ENCODE measurements around the gene LUC7L2. TPM values are rescaled to one million over a fixed set of nuclear protein-coding genes. Genes with fewer than 3 reads are reported as not detected.
"Not testable (repeated sequence)": the region's sequence is repeated elsewhere in the genome, so short reads cannot be mapped to it uniquely, and the experiment has no call there.

The LUC7L2 gene
- total RNA-seq, 1 donor from 2014 or later = 111 TPM

GRCh38 chr7:139351027-139351426, 8.7 kb upstream of the LUC7L2 start:
- Mint-ChIP-seq H3K36me3 (peaks cover 35% of the 10 kb centered on the region), H3K4me1 (no peaks in the 10 kb centered on the region), H3K4me3 (no peak overlapping the region), H3K27ac (no peak overlapping the region), H3K27me3 (ENCODE audit: insufficient read depth, low read depth) (peaks cover 4% of the 10 kb centered on the region), H3K9me3 (no peaks in the 10 kb centered on the region)
- Histone ChIP-seq H4K20me1 (ENCODE audit: low read depth) (no peaks in the 10 kb centered on the region), H3K9me3 (ENCODE audit: low read depth) (no peaks in the 10 kb centered on the region), H3K4me2 (no peak overlapping the region), H3K27me3 (no peaks in the 10 kb centered on the region), H3K4me3 (no peak overlapping the region), H3K36me3 (peaks cover 8% of the 10 kb centered on the region), H3K27ac (no peak overlapping the region), H2AFZ (replicated peaks) (no peak overlapping the region), H3F3A (ENCODE audit: low read depth) (peaks cover 10% of the 10 kb centered on the region), H3K4me1 (no peaks in the 10 kb centered on the region), H3K79me2 (ENCODE audit: low read depth) (no peaks in the 10 kb centered on the region), H3K9ac (no peak overlapping the region)
- no peak for TF ChIP-seq EZH2phosphoT487 (IDR thresholded peaks at IDR 0.05)
- TF ChIP-seq EZH2 (IDR thresholded peaks at IDR 0.05) = no peak
- no peak for TF ChIP-seq CTCF (IDR thresholded peaks at IDR 0.05)
- DNase-seq (ENCODE audit: low spot score) = no peak

DNA sequence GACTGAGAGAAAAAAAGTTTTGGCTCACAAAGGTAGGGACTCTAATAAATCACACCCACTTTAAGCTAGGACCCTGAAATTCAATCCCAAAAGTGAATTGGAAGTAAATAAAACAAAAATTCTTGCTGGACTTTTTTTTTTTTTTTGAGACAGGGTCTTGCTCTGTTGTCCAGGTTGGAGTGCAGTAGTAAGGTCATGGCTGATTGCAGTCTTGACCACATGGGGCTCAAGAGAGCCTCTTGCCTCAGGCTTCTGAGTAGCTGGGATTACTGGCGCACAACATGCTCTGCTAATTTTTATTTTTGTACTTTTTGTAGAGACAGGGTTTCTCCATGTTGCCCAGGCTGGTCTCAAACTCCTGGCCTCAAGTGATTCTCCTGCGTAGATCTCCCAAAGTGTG, 5.0 kb upstream of the LUC7L2 start:
- Histone ChIP-seq H2AFZ (replicated peaks) (no peak overlapping the region), H3K27me3 (no peaks in the 10 kb centered on the region), H4K20me1 (ENCODE audit: low read depth) (no peaks in the 10 kb centered on the region), H3K36me3 (no peaks in the 10 kb centered on the region), H3K27ac (no peak overlapping the region), H3F3A (ENCODE audit: low read depth) (peaks cover 20% of the 10 kb centered on the region), H3K4me3 (no peak overlapping the region), H3K79me2 (ENCODE audit: low read depth) (peaks cover 20% of the 10 kb centered on the region), H3K9me3 (ENCODE audit: low read depth) (no peaks in the 10 kb centered on the region), H3K9ac (no peak overlapping the region), H3K4me1 (no peaks in the 10 kb centered on the region), H3K4me2 (no peak overlapping the region)
- H3K36me3 Mint-ChIP-seq = peaks cover 24% of the 10 kb centered on the region
- H3K4me3 Mint-ChIP-seq = no peak overlapping the region
- TF ChIP-seq CTCF (IDR thresholded peaks at IDR 0.05) (no peak), EZH2 (IDR thresholded peaks at IDR 0.05) (no peak), EZH2phosphoT487 (IDR thresholded peaks at IDR 0.05) (no peak)
- DNase-seq (ENCODE audit: low spot score) = no peak
- peaks cover 7% of the 10 kb centered on the region for H3K4me1 Mint-ChIP-seq
- H3K9me3 Mint-ChIP-seq = no peaks in the 10 kb centered on the region
- H3K27ac Mint-ChIP-seq = no peak overlapping the region
- peaks cover 7% of the 10 kb centered on the region for H3K27me3 Mint-ChIP-seq (ENCODE audit: insufficient read depth, low read depth)

DNA sequence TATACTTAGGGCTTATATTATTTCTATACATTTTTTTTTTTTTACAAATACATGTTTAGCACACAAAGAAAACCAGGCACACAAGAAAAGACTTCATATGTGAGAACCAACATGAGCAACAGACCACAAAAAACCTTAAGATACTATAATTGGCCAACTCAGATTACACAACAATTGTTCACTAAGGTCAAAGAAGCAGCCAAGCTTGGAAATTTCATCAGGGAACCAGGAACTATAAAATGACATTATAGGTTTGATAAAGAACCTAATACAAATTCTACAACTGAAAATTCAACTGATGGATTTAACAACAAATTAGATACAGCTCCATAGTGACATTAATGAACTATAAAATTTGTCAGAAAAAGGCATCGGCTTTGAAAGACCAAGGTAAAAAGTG, 4.4 kb upstream of the LUC7L2 start:
- H3K9me3 Mint-ChIP-seq = no peaks in the 10 kb centered on the region
- peaks cover 7% of the 10 kb centered on the region for H3K4me1 Mint-ChIP-seq
- no peak overlapping the region for H3K4me2 ChIP-seq
- no peak overlapping the region for H2AFZ ChIP-seq (replicated peaks)
- H3K27ac ChIP-seq = no peak overlapping the region
- no peak overlapping the region for H3K4me3 Mint-ChIP-seq
- H4K20me1 ChIP-seq (ENCODE audit: low read depth) = no peaks in the 10 kb centered on the region
- H3K9me3 ChIP-seq (ENCODE audit: low read depth) = no peaks in the 10 kb centered on the region
- H3K27ac Mint-ChIP-seq = no peak overlapping the region
- H3K4me3 ChIP-seq = no peak overlapping the region
- DNase-seq (ENCODE audit: low spot score) = no peak
- H3K36me3 Mint-ChIP-seq = peaks cover 22% of the 10 kb centered on the region
- H3K79me2 ChIP-seq (ENCODE audit: low read depth) = peaks cover 20% of the 10 kb centered on the region
- no peaks in the 10 kb centered on the region for H3K36me3 ChIP-seq
- H3F3A ChIP-seq (ENCODE audit: low read depth) = peaks cover 24% of the 10 kb centered on the region
- peaks cover 7% of the 10 kb centered on the region for H3K27me3 Mint-ChIP-seq (ENCODE audit: insufficient read depth, low read depth)
- H3K9ac ChIP-seq = no peak overlapping the region
- H3K27me3 ChIP-seq = no peaks in the 10 kb centered on the region
- TF ChIP-seq EZH2phosphoT487 (IDR thresholded peaks at IDR 0.05) = no peak
- no peak for TF ChIP-seq CTCF (IDR thresholded peaks at IDR 0.05)
- no peak for TF ChIP-seq EZH2 (IDR thresholded peaks at IDR 0.05)
- H3K4me1 ChIP-seq = no peaks in the 10 kb centered on the region

DNA sequence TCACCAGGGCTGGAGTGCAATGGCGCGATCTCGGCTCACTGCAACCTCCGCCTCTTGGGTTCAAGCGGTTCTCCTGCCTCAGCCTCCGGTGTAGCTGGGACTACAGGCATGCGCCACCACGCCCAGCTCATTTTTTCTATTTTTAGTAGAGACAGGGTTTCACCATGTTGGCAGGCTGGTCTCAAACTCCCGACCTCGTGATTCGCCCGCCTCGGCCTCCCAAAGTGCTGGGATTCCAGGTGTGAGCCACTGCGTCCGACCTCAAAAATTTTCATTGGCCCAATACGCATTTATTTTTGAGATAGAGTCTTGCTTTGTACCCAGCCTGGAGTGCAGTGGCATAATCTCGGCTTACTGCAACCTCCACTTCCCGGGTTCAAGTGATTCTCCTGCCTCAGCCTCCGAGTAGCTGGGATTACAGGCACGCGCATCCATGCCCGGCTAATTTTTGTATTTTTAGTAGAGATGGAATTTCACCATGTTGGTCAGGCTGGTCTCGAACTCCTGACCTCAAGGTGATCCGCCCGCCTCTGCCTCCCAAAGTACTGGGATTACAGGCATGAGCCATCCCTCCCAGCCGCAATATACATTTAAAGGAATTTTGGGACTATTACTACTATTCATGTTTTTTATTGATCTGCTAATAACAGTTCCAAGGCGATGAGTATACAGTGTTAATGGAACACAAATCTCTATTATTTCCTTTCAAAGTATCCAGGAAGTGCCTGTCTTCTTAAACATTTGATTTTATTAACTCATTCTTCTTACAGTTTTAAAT, 1.8 kb upstream of the LUC7L2 start:
- not testable (repeated sequence) for H2AFZ ChIP-seq (replicated peaks); H3K9ac ChIP-seq

More for the DNA sequence above, 1.8 kb upstream of the LUC7L2 start:
- H3K27me3 Mint-ChIP-seq (ENCODE audit: insufficient read depth, low read depth); H3K27ac Mint-ChIP-seq; H3K36me3 ChIP-seq; H3K9me3 Mint-ChIP-seq; H3K27me3 ChIP-seq; H3K9me3 ChIP-seq (ENCODE audit: low read depth); H3K27ac ChIP-seq; DNase-seq (ENCODE audit: low spot score): not testable (repeated sequence)
- Mint-ChIP-seq H3K4me1 (peaks cover 21% of the 10 kb centered on the region), H3K4me3 (peak overlapping the region; percentile 98), H3K36me3 (peaks cover 11% of the 10 kb centered on the region)
- Histone ChIP-seq H3K4me3 (peak overlapping the region; percentile 84), H3K4me2 (peak overlapping the region; percentile 82), H3K79me2 (ENCODE audit: low read depth) (peaks cover 45% of the 10 kb centered on the region), H3K4me1 (peaks cover 18% of the 10 kb centered on the region), H3F3A (ENCODE audit: low read depth) (peaks cover 38% of the 10 kb centered on the region), H4K20me1 (ENCODE audit: low read depth) (peaks cover 15% of the 10 kb centered on the region)

Measured in neural progenitor cell (in vitro differentiated cells).